ENCODE measurements around the gene PITRM1.

PITRM1 gene

DNA sequence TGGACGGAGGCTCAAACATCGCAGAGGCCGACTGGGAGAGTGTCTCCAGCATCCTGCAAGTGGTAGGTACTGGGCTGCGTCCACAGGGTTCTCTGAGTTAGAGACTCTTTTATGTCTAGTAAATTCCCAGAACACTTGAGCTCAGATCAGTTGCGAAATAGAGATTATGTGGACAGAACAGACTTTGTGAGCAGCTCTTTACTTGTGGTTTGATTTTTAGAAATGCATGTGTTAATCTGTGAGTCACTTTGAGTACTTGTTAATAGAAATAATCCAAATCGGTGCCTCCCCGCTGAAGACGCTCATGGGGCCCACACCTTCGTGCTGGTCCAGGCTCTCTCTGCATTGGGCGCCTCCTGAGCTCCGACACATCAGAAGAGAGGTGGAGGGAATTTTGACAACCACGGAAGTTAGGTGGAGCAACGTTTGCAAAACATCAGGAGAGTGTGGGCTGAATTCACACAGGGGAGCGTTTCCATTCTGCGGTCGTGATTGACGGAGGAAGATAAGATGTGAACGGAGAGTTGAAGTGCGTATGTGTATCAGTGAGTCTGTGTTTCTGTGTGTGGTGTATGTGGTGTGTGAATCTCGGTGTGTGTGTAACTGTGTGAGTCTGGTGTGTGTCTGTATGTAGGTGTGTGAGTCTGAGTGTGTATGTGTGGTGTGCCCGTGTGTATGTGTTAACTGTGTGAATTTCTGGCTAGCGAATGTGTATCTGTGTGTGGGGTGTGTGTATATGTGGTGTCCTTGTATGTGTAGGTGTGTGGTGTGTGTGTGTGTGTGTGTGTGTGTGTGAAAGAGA is 73.1 kb downstream of the PITRM1 start:
- DNase-seq: no peak

DNA sequence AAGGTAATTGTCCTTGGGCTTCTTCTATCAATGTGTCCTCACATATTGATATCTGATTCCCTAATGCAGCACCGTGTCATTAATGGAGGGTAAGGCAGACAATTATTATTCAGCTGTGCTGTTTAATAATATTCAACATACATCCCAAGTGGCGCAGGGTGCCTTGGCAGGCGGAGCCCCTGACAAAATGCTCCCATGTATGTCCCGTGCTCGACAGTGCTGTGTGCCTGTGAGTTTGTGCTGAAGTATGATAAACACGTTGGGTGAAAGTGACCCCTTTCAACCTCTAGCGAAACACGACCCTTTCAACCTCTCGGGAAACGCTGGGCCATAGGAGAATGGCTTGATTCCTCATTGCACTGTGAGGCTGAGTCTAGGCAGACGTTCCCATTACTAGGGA is 73.9 kb downstream of the PITRM1 start:
- no peak for DNase-seq

DNA sequence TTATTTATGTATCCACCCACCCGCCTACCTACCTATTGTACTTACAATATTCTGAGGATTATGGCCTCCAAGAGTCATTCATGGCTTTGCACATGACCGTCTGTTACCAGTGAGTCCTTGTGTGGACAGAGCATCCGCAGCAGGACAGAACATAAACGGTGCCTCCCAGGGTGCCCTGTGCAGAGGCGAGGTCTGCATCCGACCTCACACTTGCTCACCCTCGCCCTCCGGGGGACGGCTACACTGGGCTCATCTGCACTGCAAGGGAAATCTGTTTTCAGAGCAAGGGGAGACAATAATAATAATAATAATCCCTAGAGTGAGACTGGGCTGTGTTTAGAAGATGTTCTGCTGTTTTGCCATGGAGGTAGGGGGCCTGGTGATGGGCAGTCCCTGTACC is 75.4 kb downstream of the PITRM1 start:
- DNase-seq: no peak

DNA sequence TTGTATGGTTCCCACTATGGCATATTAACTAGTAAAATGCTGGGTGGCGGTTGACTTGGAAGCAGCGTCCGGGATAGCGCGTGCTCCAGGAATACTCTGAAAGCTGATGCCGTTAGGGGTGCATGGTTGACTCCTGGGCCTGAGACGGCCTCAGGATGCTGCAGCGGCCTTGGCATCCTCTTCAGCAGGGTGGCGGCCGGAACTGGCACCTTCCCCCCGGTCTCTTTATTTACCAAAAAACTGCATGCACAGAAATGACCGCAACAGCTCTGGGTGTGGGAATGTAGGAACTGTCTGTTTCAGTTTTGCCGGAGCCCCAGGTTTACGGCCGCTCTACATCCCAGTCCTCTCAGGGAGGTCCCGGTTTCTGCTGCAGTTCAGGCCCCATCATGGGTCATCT is 76.4 kb downstream of the PITRM1 start:
- no peak for DNase-seq

DNA sequence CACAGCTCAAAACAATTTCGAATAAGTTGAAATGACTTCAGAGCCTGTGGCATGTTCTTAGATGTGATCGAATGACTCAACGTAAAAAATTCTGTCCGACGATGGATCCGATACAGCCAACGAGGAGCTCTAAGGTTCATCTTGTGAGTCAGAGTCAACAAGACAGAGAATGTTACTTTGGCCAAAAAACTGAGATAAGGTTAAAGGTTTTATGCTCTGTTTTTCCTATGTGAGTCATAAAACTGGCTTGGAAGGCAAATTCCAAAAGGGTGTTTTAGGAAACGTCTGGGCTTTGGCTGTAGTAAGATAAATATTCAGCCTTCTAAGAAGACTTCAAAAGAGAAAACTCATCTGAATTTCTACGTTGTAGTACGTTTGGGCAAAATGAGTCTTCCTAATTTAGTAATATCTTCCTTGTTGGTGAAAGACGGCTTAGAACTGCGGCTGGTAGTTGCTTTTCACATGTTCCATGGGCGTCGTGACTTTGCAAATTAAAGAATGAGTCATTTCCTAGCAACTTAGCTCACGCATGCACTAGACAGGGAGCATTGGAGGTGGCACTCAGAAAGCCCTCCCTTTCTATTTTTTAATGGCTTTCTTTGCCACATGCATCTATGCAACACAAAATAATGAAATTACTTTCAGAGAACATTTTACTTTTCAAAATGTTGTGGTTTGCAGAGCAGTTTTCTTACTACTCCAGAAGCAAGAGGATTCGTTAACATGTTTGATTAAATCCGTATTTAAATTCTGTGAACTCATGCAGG is 77.0 kb downstream of the PITRM1 start:
- no peak for DNase-seq

DNA sequence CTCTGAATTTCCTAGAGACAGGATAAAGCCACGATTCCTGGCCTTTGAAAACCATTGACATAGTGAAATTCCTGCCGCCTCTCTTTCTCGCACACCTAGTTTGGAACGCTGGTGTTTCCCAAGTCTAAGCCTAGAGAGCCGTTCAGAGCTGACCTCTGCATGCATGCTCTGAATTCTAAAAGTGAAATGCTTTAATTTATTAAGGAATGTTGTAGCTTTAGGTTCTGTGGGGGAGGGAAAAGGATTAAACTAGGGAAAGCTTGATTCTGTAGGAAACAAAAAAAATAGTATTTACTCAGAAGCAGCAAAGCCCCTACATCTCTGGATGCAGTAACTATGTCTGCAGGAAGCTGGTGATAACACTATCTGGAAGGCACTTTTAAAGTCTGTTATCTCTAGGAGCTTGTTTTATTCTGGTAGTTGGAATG is 78.0 kb downstream of the PITRM1 start:
- DNase-seq: no peak

DNA sequence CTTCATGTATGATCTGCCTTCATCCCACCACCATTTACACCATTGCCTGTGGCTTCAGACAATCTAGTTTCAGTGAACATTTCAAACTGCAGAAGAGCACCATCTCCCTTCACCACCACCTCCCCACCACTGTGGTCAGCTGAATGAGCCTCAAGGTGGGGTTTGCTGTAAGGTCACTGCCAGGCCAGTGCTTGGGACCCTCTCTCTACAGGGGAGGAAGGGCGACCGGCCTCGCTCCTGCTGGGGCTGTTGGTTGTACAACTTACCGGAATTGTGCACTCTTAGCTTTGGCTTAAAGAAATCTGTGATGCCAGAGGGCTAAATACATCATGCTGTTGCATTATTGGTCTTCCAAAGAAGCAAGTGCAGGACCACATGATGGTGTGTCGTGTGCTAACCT is 78.6 kb downstream of the PITRM1 start:
- DNase-seq: no peak

DNA sequence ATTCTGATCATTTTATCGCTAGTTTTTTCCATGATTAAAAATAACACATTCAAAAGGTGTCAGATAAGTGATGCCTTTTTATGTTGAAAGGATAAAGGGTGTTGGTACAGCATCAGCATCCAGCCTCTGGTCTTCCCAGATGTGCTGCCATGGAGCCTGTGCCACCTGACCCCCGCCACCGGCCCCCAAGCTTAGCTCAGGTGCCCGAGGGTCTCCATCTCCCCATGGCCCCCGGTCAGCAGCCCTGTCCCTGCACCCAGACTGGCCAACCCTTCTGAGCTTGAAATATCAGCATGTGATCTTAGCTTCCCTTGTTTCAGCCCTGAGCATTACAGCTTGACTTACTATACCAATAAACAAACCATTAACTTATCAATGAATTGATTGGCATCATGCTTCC is 80.7 kb downstream of the PITRM1 start:
- no peak for DNase-seq

DNA sequence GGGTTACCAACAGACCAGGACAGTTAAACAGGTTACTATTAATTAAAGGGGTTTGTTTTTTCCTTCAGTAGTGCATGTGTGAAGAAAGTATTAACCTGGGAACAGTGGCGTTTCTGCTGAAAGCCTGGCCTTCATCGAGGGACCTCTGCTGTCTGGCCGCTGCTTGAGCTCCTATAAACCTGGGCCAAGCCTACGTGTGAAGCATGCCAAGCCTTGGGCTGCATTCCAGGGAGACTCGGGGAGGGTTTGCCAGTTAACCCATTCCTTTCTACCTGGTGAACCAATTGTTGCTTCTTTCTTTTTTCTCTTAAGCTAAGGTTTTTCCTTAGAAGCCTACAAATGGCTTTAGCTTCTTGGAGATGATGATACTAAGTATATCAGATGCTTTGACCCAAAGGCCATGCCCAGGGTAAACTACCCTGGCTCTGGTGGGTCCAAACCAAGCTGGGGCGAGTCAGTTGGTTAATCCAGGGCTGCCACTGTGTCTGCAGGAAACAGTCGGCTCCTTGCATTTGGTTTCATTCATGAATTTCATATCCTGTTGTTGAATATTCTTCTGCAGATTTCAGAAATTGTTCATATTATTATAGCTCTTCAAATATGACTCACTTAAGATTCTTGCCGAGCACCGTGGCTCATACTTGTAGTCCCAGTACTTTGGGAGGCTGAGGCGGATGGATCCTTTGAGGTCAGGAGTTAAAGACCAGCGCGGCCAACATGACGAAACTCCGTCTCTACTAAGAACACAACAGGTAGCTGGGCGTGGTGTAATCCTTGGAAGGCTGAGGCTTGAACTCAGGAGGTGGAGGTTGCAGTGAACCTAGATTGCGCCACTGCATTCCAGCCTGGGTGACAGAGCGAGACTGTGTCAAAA is 81.4 kb downstream of the PITRM1 start:
- DNase-seq: no peak

DNA sequence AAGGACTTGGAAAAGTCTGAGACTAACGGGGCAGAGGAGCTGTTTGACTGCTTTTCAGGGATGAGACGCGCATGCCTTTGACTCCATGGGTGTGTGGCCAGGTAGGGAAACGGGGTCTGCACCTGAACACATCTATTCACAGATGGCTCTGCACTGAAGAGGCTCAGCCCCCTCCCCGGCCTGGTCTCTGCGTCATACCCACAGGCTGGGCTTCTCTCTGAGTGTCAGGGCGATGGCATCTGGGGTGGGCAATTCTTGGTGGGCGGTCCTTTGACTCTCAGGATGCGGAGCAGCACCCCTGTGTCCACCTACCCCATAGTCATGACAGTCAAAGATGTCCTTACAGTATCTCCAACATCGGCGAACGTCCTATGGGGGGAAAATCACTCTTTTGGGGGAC is 82.2 kb downstream of the PITRM1 start:
- DNase-seq: no peak

All from SHP77 (cell line).